Measurements from ENCODE around the gene SLC27A3. TPM values are rescaled to one million over a fixed set of nuclear protein-coding genes. Genes with fewer than 3 reads are reported as not detected.

The SLC27A3 gene
- total RNA-seq, 4 donors from 2014 or later: 15.2 to 159 (median 26.2) TPM

DNA sequence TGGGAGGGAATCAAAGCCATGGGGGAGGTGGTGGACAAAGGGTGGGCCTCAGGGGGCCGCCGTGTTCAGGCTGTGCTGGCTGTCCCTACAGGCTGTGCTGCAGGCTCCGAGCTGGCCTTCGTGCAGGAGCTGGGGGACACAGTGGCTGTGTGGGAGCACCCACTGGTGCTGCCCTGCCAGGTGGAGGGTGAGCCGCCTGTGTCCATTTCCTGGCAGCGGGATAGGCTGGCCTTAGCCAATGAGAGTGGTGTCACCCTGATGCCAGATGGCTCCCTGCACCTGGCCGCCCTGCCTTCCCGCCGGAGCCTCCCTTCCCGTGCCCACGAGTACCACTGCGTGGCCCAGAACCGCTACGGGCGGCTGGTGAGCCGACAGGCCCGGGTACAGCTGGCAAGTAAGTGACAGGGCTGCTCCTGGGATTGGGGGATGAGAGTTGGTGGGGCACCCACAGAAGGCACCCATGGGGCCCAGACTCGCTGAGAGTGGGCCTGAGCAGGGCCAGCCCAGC, 20.2 kb downstream of the SLC27A3 start:
- Histone ChIP-seq H3K4me1 (peaks cover 0 to 16% (median 11%) of the 10 kb centered on the region in 4 donors), H3K4me3 (no peak overlapping the region), H3K36me3 (no peaks in the 10 kb centered on the region), H3K27ac (no peak overlapping the region), H3K9me3 (no peaks in the 10 kb centered on the region), H3K27me3 (no peaks in the 10 kb centered on the region)
- intact Hi-C loops (cut with DNase I; ENCODE audit: low total_unique reads) (no loop called here), in situ Hi-C loops (cut with MboI; ENCODE audit: low pct_ligation_motif_present in 1 of 4, low pct_unique_long_range_greater_than_20kb in 1 of 4, low sequenced_read_pairs in 3 of 4) (loop anchor here in 2 of 4 donors (10.0 kb wide), 2 partner anchors 189 to 199 kb away; partner anchors contain the start of genes RAB13 (in 1 of the 2) and RPS27 (in 1 of the 2))
- TF ChIP-seq EP300 (IDR thresholded peaks at IDR 0.05; ENCODE audit: low read depth): no peak
- TF ChIP-seq POLR2AphosphoS5 (IDR thresholded peaks at IDR 0.05): no peak
- TF ChIP-seq, protein P1, sequence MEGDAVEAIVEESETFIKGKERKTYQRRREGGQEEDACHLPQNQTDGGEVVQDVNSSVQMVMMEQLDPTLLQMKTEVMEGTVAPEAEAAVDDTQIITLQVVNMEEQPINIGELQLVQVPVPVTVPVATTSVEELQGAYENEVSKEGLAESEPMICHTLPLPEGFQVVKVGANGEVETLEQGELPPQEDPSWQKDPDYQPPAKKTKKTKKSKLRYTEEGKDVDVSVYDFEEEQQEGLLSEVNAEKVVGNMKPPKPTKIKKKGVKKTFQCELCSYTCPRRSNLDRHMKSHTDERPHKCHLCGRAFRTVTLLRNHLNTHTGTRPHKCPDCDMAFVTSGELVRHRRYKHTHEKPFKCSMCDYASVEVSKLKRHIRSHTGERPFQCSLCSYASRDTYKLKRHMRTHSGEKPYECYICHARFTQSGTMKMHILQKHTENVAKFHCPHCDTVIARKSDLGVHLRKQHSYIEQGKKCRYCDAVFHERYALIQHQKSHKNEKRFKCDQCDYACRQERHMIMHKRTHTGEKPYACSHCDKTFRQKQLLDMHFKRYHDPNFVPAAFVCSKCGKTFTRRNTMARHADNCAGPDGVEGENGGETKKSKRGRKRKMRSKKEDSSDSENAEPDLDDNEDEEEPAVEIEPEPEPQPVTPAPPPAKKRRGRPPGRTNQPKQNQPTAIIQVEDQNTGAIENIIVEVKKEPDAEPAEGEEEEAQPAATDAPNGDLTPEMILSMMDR (IDR thresholded peaks at IDR 0.05): no peak
- no peak for TF ChIP-seq POLR2A (IDR thresholded peaks at IDR 0.05)
- 86% methylated on average over 18 of the region's 18 CpGs; no CpG with 5 or more reads in 1 of the 2 donors for WGBS, 2 donors (ENCODE audit: low coverage in 1 of 2)
- no peak for DNase-seq

- in situ Hi-C loops (cut with MboI; ENCODE audit: low pct_ligation_motif_present in 1 of 4, low pct_unique_long_range_greater_than_20kb in 1 of 4, low sequenced_read_pairs in 3 of 4): loop anchor here in 2 of 4 donors (10.0 kb wide), 2 partner anchors 189 to 199 kb away; partner anchors contain the start of genes RAB13 (in 1 of the 2) and RPS27 (in 1 of the 2)
These were observed 21.0 kb downstream of the SLC27A3 start for GRCh38 chr1:153795934-153796785.

DNA sequence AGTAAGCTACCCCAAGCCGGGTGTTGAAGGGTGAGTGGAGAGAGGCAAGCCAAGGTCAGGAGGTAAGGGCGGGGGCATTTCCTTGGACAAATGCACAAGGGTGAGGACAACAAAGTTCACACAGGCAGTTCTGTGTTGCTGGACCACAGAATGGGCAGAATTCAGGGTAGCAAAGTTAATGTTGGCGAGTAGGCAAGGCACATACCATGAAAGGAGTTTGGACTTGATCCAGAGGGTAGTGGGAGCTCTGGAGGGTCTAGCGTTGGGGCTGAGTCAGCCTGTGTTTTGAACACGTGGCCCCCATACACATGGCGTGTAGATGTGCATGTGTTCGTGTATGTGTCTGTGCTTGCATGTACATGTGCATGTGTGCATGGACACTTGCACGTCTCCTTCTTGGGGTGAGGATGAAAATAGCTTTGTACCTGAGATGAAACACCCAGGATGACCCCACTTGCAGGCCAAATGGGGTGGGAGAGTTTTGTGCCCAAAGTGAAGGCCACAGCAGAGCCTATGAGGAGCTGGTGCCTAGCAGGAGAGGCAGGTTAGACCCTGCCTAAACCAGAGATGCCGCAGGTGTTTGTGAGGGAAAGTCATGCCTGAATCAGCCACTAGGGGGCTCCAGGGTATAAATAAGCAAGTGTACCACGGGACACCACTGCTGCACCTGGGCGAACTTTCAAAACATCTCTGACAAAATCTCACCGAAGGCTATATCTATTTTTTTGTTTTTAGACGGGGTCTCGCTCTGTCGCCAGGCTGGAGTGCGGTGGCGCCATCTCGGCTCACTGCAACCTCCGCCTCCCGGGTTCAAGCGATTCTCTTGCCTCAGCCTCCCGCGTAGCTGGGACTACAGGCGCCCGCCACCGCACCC, 21.8 kb downstream of the SLC27A3 start:
- peaks cover 0 to 5% (median 1%) of the 10 kb centered on the region in 4 donors for H3K4me1 ChIP-seq
- no peaks in the 10 kb centered on the region for H3K27me3 ChIP-seq
- DNase-seq: peak; percentile 90
- no peaks in the 10 kb centered on the region for H3K9me3 ChIP-seq
- no peak overlapping the region for H3K27ac ChIP-seq
- 57 to 69% methylated on average over 15 to 26 of the region's 26 CpGs for WGBS, 2 donors (ENCODE audit: low coverage in 1 of 2)
- intact Hi-C loops (cut with DNase I; ENCODE audit: low total_unique reads): loop anchor here (2.0 kb wide), 1 partner anchor 188 kb away; no protein-coding TSS in a partner anchor
- in situ Hi-C loops (cut with MboI; ENCODE audit: low pct_ligation_motif_present in 1 of 4, low pct_unique_long_range_greater_than_20kb in 1 of 4, low sequenced_read_pairs in 3 of 4): loop anchor here in 2 of 4 donors (10.0 kb wide), 2 partner anchors 188 to 198 kb away; partner anchors contain the start of genes RAB13 (in 1 of the 2) and RPS27 (in 1 of the 2)
- H3K36me3 ChIP-seq: no peaks in the 10 kb centered on the region
- no peak overlapping the region for H3K4me3 ChIP-seq
- no peak for TF ChIP-seq EP300 (IDR thresholded peaks at IDR 0.05; ENCODE audit: low read depth)
- TF ChIP-seq, protein P1 (IDR thresholded peaks at IDR 0.05): peak; percentile 92 to 95 (median 93)

More at GRCh38 chr1:153795934-153796785, 21.0 kb downstream of the SLC27A3 start:
- Histone ChIP-seq H3K27me3 (no peaks in the 10 kb centered on the region), H3K4me1 (peaks cover 0 to 10% (median 9%) of the 10 kb centered on the region in 4 donors), H3K36me3 (no peaks in the 10 kb centered on the region), H3K4me3 (no peak overlapping the region), H3K27ac (no peak overlapping the region), H3K9me3 (no peaks in the 10 kb centered on the region)
- intact Hi-C loops (cut with DNase I; ENCODE audit: low total_unique reads): loop anchor here (2.0 kb wide), 1 partner anchor 189 kb away; no protein-coding TSS in a partner anchor
- DNase-seq: no peak
- WGBS, 2 donors (ENCODE audit: low coverage in 1 of 2): 80 to 81% methylated on average over 1 to 9 of the region's 9 CpGs
- TF ChIP-seq POLR2A (IDR thresholded peaks at IDR 0.05) (no peak), EP300 (IDR thresholded peaks at IDR 0.05; ENCODE audit: low read depth) (no peak), POLR2AphosphoS5 (IDR thresholded peaks at IDR 0.05) (no peak)
- TF ChIP-seq, protein P1 (IDR thresholded peaks at IDR 0.05): no peak
